ENCODE measurements around the gene SNRNP48. TPM values are rescaled to one million over a fixed set of nuclear protein-coding genes. Genes with fewer than 3 reads are reported as not detected.

Gene SNRNP48
- total RNA-seq = 16.6 and 16.8 TPM in 2 replicates

GRCh38 chr6:7589949-7590917 is at the start of gene SNRNP48:
TSS of gene SNRNP48 (plus strand) at chr6:7590198. CDS start at chr6:7590258, 60 bp downstream.

GRCh38 chr6:7541175-7542064 is 48.6 kb upstream of the SNRNP48 start, which contains the start of gene DSP:
TSS of gene DSP (plus strand) at chr6:7541671. CDS start at chr6:7541916, 245 bp downstream.

Other genes starting within 250 kb of the SNRNP48 start
- under 0.01 TPM in 1 of 2 replicates, not detected in the other for gene CAGE1, start 200.5 kb upstream of the SNRNP48 start, total RNA-seq
- gene RIOK1, start 200.4 kb upstream of the SNRNP48 start, total RNA-seq = 13.4 and 18.1 TPM in 2 replicates
- 9.2 and 25.1 TPM in 2 replicates for gene DSP, start 48.5 kb upstream of the SNRNP48 start, total RNA-seq
- gene BMP6, start 135.9 kb downstream of the SNRNP48 start, total RNA-seq = 2.1 and 69.2 TPM in 2 replicates